GM18951 (cell line): ENCODE measurements around the gene KCNK10.

Experiments used
- POLR2A ChIP-seq: IDR thresholded peaks from 4 replicates; pipeline ENCODE4 v1.6.1; 2011; ENCODE audit warnings: mild to moderate bottlenecking; ENCODE audit not compliant: insufficient read length, insufficient read depth; ENCODE audit errors: extremely low read depth
- in situ Hi-C: fragments of 300-500 bp; cut with MboI; formaldehyde crosslinking; loops from one replicate; pipeline ENCODE4 v1.12.0; 2022; ENCODE audit warnings: low sequenced_read_pairs, mixed read lengths, inconsistent platforms; ENCODE audit not compliant: unreplicated experiment

Gene KCNK10

GRCh38 chr14:88185843-88186242, 137.2 kb downstream of the KCNK10 start:
- no peak for TF ChIP-seq POLR2A
- in situ Hi-C loops = no loop called here

DNA sequence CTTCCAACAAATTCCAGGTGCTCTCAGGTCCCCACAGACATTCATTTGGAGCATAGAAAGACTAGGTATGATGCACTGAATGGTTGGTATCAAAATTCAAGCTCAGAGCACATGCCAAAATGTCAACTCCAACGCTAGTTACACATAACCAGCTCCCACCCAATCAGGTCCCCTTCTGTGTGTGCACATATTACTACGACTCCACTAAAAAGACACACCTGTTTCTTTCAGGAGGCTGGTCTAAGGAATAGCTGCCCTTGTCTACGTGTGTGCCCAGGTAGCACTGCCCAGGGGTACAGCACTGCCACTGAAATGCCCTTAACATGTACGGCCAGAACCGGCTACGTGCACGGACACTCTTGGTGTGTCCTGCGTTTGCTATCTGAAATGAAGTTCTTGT, 138.1 kb downstream of the KCNK10 start:
- no peak for TF ChIP-seq POLR2A
- in situ Hi-C loops = loop anchor here (5.0 kb wide), 1 partner anchor 238 kb away; no protein-coding TSS in a partner anchor

DNA sequence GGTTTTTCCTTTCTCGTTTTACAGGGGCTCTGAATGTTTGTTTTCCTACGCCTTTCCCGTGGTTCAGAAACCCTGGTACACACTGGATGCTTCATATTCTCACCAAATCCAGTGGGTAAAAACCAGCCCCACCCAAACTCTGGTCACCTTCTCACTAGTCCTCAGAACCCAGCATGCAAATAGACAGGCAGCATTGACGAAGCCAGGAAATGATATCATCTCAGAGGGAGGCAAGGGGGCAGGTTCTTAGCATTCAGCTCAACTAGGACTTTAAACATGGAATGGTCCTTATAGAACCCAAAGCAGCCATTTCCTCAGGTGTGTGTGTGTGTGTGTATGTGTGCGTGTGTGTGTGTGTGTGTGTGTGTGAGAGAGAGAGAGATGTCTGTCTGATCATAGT, 142.0 kb downstream of the KCNK10 start:
- in situ Hi-C loops = loop anchor here (5.0 kb wide), 1 partner anchor 234 kb away; no protein-coding TSS in a partner anchor

GRCh38 chr14:88179716-88180115, 143.4 kb downstream of the KCNK10 start:
- no peak for TF ChIP-seq POLR2A
- in situ Hi-C loops = loop anchor here (5.0 to 10.0 kb wide), 2 partner anchors 155 to 232 kb away; no protein-coding TSS in a partner anchor

More for the DNA sequence above, 142.0 kb downstream of the KCNK10 start:
- TF ChIP-seq POLR2A = no peak

GRCh38 chr14:88170333-88170732, 152.7 kb downstream of the KCNK10 start:
- in situ Hi-C loops = loop anchor here (10.0 kb wide), 1 partner anchor 146 kb away; no protein-coding TSS in a partner anchor
- no peak for TF ChIP-seq POLR2A

- in situ Hi-C loops = no loop called here
- no peak for TF ChIP-seq POLR2A
Measured at GRCh38 chr14:88168498-88169165, 154.4 kb downstream of the KCNK10 start.

DNA sequence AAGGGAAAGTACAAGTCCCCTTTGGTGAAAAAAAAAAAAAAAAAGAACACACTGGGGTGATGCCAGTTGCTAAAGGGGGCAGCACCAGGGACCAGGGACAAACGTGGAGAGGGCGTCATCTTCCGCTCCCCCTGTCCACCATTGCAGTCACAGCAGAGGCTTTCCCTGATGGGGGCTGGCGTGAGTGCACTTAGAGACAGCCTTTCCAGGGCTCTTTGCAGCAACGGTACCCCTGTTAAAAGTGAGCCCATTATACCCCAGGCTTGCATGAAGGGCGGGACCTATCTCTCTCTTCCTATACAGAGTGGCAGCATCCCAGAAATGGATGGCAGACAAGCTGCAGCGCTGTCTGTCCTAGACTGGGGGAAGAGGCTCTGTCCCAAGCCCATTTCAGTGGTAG, 155.0 kb downstream of the KCNK10 start:
- in situ Hi-C loops = no loop called here
- no peak for TF ChIP-seq POLR2A

- no peak for TF ChIP-seq POLR2A
- in situ Hi-C loops = no loop called here
Measured at GRCh38 chr14:88166616-88167015, 156.5 kb downstream of the KCNK10 start.

- TF ChIP-seq POLR2A = no peak
- in situ Hi-C loops = no loop called here
Measured at GRCh38 chr14:88164906-88165534, 158.0 kb downstream of the KCNK10 start.

- in situ Hi-C loops = no loop called here
Measured at GRCh38 chr14:88163731-88164255, 159.3 kb downstream of the KCNK10 start.

GRCh38 chr14:88156127-88156526, 166.9 kb downstream of the KCNK10 start:
- in situ Hi-C loops = no loop called here

More at GRCh38 chr14:88163731-88164255, 159.3 kb downstream of the KCNK10 start:
- TF ChIP-seq POLR2A = no peak

DNA sequence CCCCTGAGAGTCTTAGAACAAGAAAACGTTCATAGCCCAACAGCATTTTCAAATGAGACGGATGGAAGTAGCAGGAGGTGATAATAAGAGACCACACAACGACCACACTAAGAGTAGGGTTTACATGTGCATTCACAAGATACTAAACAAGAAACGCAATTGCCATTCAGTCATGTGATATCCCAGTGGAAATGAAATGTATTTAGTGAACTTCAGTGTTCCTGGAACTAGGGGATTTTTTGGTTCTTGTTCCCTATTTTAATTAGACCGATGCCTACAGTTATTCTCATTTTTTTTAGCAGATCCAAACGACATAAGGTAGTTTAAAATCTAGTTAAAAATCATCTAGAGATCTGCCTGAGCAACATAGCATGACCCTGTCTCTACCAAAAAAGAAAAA, 168.1 kb downstream of the KCNK10 start:
- in situ Hi-C loops = no loop called here
- no peak for TF ChIP-seq POLR2A

More at GRCh38 chr14:88156127-88156526, 166.9 kb downstream of the KCNK10 start:
- no peak for TF ChIP-seq POLR2A

DNA sequence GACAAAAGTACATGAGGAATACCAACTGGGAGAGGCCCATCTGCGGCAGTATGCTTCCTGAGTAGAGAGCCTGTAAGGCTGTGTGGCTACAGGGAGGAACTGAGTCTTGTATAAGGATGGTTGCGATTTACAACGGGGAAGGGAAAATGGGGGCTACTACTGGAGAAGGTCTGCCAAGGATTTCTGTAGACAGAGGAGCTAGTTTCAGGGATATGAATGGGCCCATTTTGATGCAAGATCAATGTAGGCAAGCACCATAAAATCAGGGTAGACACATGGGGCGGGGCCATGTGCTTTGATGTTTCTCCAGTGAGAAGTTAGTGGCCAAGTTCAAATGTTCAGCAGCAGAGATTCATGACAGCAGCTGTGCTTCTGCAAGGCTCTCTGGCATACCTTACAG, 168.7 kb downstream of the KCNK10 start:
- in situ Hi-C loops = no loop called here
- no peak for TF ChIP-seq POLR2A
